Epithelial cell of umbilical artery (primary cell): ENCODE data around the gene DNHD1. TPM values are rescaled to one million over a fixed set of nuclear protein-coding genes. Genes with fewer than 3 reads are reported as not detected.

Experiments
- total RNA-seq: library from RNA; depleted of rRNA; stranded (reverse); fragments of >200 nt; gene quantifications from 2 replicates; pipeline ENCODE4 v1.2.3, GENCODE V29; 2014

The DNHD1 gene, protein sequence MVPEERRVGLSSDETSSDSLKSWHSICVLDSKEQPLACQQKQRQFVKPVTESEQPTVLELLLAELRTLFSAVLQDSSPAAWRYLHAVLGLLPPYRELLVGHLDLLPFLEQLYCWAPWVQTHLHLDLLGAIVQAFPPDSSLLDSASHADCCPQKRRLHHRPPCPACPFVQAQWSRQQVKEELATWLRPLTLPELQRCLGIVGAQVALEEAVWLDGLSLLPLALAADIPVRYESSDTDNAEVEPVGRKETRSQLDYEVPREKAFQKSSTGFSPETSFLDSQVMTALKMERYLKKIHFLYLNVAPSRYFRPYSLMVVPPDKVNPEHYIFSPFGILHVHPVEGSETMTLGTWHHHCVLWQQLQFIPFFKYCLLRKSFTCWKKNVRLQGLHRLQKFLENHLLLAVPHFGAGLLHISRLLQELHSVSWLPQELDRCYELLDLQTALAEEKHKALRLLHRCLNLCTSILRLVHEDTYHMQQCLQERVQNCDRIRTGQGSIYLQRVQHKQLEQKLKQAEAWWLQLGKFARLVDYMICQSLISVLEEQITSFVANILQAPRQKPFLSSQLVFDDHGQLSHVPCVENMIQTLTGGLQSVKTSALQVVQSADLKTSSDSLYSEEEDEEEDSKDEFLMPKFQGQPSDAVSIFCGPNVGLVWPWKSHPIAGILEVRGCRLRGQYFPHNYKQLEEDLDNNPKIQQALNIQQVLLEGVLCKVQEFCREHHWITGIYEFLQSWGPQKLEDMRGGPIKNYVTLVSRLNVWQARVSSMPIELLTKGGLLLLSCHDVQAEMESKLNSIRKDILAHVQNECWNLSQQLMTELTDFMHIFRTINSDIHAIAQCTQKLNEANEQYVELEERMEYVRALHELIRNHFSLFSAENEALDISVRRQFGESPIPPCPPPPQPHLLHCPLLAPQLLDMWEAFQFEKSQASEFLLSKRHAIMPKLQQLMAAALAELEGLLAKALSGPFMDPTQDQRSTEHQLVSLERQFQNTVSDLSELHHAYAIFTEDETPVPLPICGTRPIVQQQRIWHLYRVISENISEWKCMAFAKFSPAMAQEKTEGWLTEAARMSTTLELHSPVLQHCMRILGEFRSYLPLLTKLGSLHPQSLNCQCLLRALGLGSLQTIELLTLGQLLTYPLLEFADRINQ (N-terminal part only)
- 1.3 and 3.3 TPM in 2 replicates for total RNA-seq

DNA sequence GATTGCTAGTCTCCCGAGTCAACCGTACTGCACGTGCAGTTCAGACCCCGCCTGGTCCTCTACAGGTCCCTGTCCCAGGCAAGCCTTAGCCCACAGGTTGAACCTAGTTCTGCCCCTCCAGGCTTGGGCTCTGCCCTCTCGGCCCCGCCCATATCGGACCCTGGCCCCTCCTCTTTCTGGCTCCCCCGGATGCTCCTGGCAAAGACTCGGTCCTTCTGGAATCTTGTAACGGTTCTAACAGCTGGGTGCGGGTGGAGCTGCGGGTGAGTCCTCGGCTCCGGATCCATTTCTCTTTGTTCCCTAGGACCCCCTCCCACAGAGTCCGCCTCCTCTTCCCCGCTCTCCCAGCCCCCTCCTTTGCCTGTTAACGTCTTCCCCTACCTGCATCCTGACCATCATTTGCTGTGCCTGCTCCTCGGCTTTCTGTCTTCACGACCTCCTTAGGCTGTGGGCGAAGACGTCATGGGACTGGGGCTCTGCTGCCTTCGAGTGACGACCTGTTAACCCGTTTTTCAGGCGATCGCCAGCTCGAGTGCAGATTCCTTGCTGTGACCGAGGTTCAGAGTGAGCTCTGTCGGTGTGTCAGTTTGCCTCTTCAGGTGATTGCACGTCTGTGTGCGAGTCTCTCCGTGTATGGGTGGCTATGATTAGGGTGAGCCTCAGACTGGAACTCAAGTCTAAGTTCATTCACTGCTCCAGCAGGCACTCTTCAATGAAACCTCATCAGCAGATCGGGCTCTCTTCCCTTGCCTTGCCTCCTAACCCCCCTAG, at the start of gene DNHD1:
DNHD1 (plus strand) TSS at position 212 of the 771 bp plus-strand sequence. CDS start 936 bp downstream, outside the sequence.

DNA sequence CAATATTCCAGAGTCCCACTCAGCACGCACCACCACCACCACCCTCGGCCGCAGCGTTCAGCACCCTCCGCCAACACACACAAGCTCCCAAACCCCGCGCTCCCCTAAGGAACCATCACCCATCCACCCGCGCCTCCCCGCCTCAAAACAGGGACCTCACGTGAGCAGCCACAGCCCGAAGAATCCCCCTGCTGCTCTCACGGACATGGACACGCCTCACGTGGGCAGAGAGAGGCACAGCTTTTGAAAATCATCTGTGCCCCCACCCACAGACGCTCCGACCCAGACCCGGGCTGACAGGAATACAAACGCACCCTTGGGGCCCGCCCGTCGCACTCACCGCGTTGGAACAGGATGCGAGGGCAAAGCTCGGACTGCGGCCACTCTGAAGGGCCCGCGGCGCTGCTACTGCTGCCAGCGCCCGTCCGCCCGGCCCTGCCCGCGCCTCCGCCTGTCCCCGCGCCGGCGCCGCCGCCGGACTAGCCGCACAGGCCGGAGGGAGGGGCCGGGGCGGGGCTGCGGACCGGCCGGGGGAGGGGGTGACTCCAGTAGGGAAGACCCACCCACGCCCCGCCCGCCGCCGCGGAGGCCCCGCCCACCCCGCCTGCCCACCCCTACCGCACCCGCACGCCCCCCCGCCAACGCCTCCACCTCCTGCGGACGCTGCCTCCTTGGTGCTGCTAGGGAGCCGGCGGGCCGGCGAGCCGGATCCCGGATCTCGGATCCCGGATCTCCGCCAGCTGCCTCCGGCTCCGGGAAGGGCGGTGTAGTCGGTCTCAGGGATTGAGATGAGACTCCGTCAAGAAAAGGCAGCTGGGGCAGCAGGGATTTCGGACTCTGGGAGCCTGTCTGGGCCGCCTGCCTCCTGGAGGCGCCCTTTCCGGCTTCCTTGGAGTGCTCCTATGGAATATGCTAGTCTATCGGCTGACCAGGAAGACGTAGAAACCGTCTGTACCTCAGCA, 23.3 kb upstream of the DNHD1 start, which contains the start of gene TRIM3:
TRIM3 (minus strand) TSS at position 491 of the 962 bp plus-strand sequence. CDS start 8,246 bp downstream, outside the sequence.

DNA sequence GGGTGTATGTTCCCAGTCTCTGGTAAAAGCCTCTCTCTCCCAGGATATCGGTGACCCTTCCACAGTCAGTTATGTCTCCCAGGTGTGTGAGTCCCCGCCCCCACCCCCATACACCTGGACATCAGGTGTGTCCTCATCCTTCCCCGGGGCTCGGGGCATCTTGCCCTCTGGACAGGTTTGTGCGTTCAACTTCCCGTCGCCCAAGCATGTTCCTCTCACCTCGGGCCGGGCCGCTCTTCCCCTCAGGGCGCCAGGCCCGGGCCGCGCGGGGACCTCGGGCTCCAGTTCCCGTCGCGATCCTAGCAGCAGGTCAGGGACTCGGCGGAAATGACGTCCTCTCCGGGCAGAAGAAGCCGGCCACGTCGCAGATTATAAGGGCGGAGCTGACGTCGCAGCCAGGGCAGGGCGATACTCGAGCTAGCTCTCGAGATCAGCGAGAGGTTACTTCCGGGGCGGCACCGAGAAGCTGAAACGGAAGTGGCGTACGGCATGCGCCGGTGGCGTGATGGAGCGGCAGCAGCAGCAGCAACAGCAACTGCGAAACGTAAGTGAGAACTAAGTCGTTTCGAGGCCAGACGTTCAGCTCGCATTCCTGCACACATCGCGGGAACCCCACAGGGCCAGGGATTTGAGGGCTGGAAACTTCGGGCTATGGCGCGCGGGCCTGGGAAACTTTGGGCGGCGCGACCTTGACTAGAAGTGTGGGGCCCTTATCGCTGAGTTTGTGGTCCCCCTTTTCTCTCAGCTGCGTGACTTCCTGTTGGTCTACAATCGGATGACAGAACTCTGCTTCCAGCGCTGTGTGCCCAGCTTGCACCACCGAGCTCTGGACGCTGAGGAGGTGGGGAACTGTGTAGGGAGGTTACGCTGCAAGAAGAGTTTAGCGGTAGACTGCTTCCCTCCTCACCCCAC, 15.8 kb upstream of the DNHD1 start, which contains the start of the genes ARFIP2 and TIMM10B:
ARFIP2 (minus strand) TSS at position 320 of the 912 bp plus-strand sequence. CDS start 910 bp downstream, outside the sequence.
TIMM10B (plus strand) TSS at position 490 of the 912 bp plus-strand sequence; CDS start at position 506, 16 bp downstream.

DNA sequence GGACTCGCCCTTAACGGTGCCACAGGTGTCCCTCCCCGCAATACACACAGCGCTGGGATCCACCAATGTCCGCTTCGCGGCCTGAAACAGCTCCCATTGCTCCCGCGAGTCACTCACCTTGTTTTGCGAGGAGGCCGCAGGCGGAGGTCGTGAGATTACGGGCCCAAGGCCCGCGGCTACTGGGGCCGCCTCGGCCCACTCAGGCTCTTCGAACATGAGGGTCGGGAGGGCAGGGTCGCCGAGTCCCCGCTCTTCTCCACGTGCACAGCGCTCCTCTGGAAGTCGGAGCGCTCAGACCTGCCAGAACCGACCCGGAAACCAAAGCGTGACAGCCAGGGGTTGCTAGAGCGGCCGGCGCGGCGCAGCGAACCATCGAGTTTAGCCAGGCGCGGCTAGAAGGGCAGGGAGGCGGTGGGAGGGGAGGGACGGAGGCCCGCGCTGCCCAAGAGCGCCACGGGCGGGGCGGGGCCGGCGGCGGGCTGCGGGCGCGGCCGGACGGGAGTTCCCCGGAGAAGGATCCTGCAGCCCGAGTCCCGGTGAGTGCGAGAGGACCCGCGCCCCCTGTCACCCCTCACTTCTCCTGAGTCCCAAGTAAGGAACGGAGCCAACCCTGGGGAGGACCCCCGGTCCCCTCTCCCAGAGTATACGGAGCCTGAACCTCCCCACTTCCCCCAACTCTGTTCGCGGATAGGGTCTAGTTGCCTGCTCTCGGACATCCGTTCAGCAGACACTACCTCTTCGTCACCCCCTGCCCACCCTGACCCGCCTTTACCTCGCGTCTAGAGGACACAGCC, 106.4 kb downstream of the DNHD1 start, which contains the start of the genes ILK and RRP8:
ILK (plus strand) TSS at position 488 of the 794 bp plus-strand sequence. CDS start 498 bp downstream, outside the sequence.
RRP8 (minus strand) TSS at position 330 of the 794 bp plus-strand sequence; CDS start at position 216, 114 bp downstream.

DNA sequence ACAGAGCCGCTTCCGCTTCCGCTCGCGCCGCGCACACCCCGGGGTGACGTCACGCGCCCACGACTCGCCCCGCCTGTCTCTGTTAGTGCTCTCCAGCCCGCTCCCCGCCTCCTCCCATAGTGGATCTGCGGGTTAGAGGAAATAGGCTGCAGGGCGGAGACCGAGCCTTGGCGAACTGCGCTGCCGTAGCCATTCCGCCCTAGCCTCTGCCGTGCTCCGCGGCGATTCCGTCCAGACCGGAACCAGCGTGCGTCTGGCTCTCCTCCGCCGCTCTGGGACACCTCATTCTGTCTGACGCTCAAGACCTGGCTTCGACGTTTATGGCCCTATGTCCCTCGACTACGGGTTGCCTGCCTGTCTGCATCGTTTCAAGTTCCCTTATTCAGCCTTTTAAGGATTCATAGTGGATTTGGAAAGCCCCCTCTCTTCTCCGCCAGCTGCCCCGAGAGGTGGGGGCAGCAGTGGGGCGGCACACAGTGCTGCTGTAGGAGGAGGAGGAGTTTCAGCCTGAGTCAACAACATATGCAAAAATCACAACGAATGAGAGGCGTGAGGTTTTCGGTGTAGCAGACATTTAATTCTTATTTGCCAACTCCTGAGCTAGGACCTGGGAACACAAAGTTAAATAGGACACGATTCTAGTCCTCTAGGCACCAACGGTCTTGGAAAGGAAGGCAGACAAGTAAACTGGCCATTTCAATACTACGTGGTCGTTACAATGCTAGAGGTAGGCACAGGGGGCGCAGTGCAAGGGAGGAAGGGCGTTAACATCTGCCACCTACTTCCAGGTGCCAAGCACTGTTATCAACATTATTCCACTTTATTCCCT, 115.3 kb downstream of the DNHD1 start, which contains the start of gene TAF10:
TAF10 (minus strand) TSS at position 4 of the 829 bp plus-strand sequence. CDS start 27 bp downstream, outside the sequence.

DNA sequence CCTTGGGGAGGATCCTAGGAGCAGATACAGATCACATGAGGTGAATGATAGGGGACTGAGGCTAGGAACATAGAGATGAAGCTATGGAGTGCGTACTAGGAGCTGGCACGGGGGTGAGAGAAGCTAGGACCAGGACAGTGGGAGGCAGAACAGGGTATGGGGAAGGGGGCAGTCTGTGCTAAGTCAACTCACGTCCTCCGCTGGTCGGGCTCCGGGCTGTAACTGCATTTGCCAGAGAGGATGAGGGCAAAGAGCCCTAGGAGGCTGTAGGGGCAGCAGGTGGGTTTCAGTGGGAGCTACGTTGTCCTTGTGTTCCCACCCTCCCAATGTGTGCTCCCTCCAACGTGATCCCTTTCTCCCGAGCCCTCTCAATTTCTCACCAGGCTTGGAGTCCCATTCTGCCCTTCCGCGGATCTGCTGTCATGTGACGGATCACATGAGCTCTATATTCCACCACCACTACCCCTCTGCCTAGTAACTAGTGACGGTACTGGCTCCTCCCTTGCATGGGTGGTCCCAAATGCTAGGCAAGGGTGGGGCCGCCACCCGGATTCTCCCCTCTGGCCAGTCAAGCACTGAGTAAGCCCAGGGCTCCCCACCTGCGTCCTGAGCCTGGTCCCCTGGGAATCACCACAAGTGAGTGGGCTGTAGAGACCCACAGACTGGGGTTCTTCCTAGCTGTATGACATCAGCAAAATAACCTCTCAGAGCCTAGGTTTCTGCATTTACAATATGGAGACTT, 122.1 kb downstream of the DNHD1 start, which contains the start of gene TPP1:
TPP1 (minus strand) TSS at position 419 of the 742 bp plus-strand sequence; CDS start at position 397, 22 bp downstream.

Other genes starting within 250 kb of the DNHD1 start
- not detected in 2 replicates for gene CCKBR, start 237.4 kb upstream of the DNHD1 start, total RNA-seq
- 135 and 389 TPM in 2 replicates for gene CAVIN3, start 176.8 kb upstream of the DNHD1 start, total RNA-seq
- 11.0 and 17.5 TPM in 2 replicates for gene SMPD1, start 106.8 kb upstream of the DNHD1 start, total RNA-seq
- gene APBB1, start 78.2 kb upstream of the DNHD1 start, total RNA-seq: 46.1 and 47.3 TPM in 2 replicates
- gene HPX, start 56.3 kb upstream of the DNHD1 start, total RNA-seq: not detected in 2 replicates
- gene TRIM3, start 23.3 kb upstream of the DNHD1 start, total RNA-seq: 15.6 and 18.8 TPM in 2 replicates
- gene ARFIP2, start 15.9 kb upstream of the DNHD1 start, total RNA-seq: 51.2 and 56.5 TPM in 2 replicates
- 28.4 and 38.7 TPM in 2 replicates for gene TIMM10B, start 15.8 kb upstream of the DNHD1 start, total RNA-seq
- gene RRP8, start 106.3 kb downstream of the DNHD1 start, total RNA-seq: 10.7 and 15.8 TPM in 2 replicates
- 122 and 162 TPM in 2 replicates for gene ILK, start 106.5 kb downstream of the DNHD1 start, total RNA-seq
- gene TAF10, start 114.9 kb downstream of the DNHD1 start, total RNA-seq: 20.1 and 33.5 TPM in 2 replicates
- 48.1 and 60.3 TPM in 2 replicates for gene TPP1, start 122.1 kb downstream of the DNHD1 start, total RNA-seq
- 29.0 and 30.2 TPM in 2 replicates for gene DCHS1, start 158.5 kb downstream of the DNHD1 start, total RNA-seq
- 87.7 and 916 TPM in 2 replicates for gene MRPL17, start 186.1 kb downstream of the DNHD1 start, total RNA-seq